OCI-LY1 (cell line): Measurements from ENCODE around the gene FSTL5.

Experiments
- H2AFZ ChIP-seq: fragments of 200-600 bp; sonication (generic), shearing (Covaris generic); 2 replicates; pipeline ENCODE4 v1.6.0; 2014; ENCODE audit warnings: antibody characterized with exemption, mild to moderate bottlenecking, low read length
- H3F3A ChIP-seq: fragments of 200-600 bp; sonication (generic), shearing (Covaris generic); 2 replicates; pipeline ENCODE4 v1.6.0; 2014; ENCODE audit warnings: mild to moderate bottlenecking, antibody characterized with exemption, low read length, moderate library complexity; ENCODE audit not compliant: insufficient read depth
- H3K27ac ChIP-seq: fragments of 200-600 bp; sonication (generic); 2 replicates; pipeline ENCODE4 v1.5.1; 2014; ENCODE audit warnings: low read length, mixed run types, mild to moderate bottlenecking, low read depth; ENCODE audit not compliant: poor library complexity, severe bottlenecking
- H3K27me3 ChIP-seq: fragments of 200-600 bp; sonication (generic); 2 replicates; pipeline ENCODE4 v1.6.0; 2014; ENCODE audit warnings: antibody characterized with exemption, mild to moderate bottlenecking, low read length, moderate library complexity; ENCODE audit not compliant: insufficient read depth
- H3K36me3 ChIP-seq: fragments of 200-600 bp; sonication (generic); 2 replicates; pipeline ENCODE4 v1.6.1; 2014; ENCODE audit warnings: mild to moderate bottlenecking, antibody characterized with exemption, low read length, moderate library complexity, mixed read lengths; ENCODE audit not compliant: insufficient read depth
- H3K4me1 ChIP-seq: fragments of 200-600 bp; sonication (generic); 2 replicates; pipeline ENCODE4 v1.5.1; 2014; ENCODE audit warnings: mild to moderate bottlenecking, low read length, moderate library complexity; ENCODE audit not compliant: insufficient read depth, severe bottlenecking
- H3K4me2 ChIP-seq: fragments of 200-600 bp; sonication (generic), shearing (Covaris generic); 2 replicates; pipeline ENCODE4 v1.6.1; 2014; ENCODE audit warnings: low read length
- H3K4me3 ChIP-seq: fragments of 200-600 bp; sonication (generic); 2 replicates; pipeline ENCODE4 v1.5.1; 2014; ENCODE audit warnings: low read length, low read depth, mild to moderate bottlenecking, mixed read lengths; ENCODE audit not compliant: poor library complexity, severe bottlenecking
- H3K79me2 ChIP-seq: fragments of 200-600 bp; shearing (Covaris generic); 2 replicates; pipeline ENCODE4 v1.6.1; 2016; ENCODE audit warnings: mixed run types, low read length, mixed read lengths; ENCODE audit not compliant: insufficient read depth
- H3K9ac ChIP-seq: fragments of 200-600 bp; sonication (generic), shearing (Covaris generic); 2 replicates; pipeline ENCODE4 v1.6.1; 2014; ENCODE audit warnings: mild to moderate bottlenecking, low read length, mixed read lengths
- H3K9me2 ChIP-seq: fragments of 200-600 bp; sonication (generic), shearing (Covaris generic); 2 replicates; pipeline ENCODE4 v1.6.1; 2014; ENCODE audit warnings: low read depth, mild to moderate bottlenecking, low read length, mixed read lengths
- H3K9me3 ChIP-seq: fragments of 200-600 bp; shearing (Covaris generic); 2 replicates; pipeline ENCODE4 v1.6.1; 2014; ENCODE audit warnings: low read length, mixed read lengths
- H4K20me1 ChIP-seq: fragments of 200-600 bp; sonication (generic), shearing (Covaris generic); 2 replicates; pipeline ENCODE4 v1.6.0; 2016; ENCODE audit warnings: mild to moderate bottlenecking, low read length; ENCODE audit not compliant: insufficient read depth
- CTCF ChIP-seq: fragments of 200-600 bp; sonication (generic), shearing (Covaris generic); IDR thresholded peaks from 2 replicates; pipeline ENCODE4 v1.5.1; 2017; ENCODE audit warnings: mild to moderate bottlenecking, antibody characterized with exemption, low read length, moderate library complexity, mixed read lengths
- EZH2 ChIP-seq: fragments of 200-600 bp; sonication (generic), shearing (Covaris generic); IDR thresholded peaks from 2 replicates; pipeline ENCODE4 v1.8.0; 2017; ENCODE audit warnings: borderline replicate concordance, mixed run types, mild to moderate bottlenecking, antibody characterized with exemption, low read length, moderate library complexity, mixed read lengths

FSTL5 gene

GRCh38 chr4:161680146-161680545 is 483.7 kb downstream of the FSTL5 start:
- no peak overlapping the region for H2AFZ ChIP-seq

DNA sequence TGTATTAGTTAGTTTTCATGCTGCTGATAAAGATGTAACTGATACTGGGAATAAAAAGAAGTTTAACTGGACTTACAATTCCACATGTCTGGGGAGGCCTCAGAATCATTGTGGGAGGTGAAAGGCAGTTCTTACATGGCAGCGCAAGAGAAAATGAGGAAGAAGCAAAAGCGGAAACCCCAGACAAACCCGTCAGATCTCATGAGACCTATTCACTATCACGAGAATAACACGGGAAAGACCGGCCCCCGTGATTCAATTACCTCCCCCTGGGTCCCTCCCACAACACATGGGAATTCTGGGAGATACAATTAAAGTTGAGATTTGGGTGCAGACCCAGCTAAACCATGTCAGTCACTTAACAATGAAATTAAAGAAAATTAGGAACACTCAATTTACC is 499.1 kb downstream of the FSTL5 start:
- Histone ChIP-seq H3K4me3 (no peak overlapping the region), H3K9me2 (no peaks in the 10 kb centered on the region), H3K27ac (no peak overlapping the region), H3K9ac (no peak overlapping the region), H2AFZ (no peak overlapping the region), H3K36me3 (no peaks in the 10 kb centered on the region), H3K4me2 (no peak overlapping the region), H3K27me3 (no peaks in the 10 kb centered on the region), H3K4me1 (no peaks in the 10 kb centered on the region), H3K79me2 (no peaks in the 10 kb centered on the region), H3K9me3 (no peaks in the 10 kb centered on the region), H4K20me1 (no peaks in the 10 kb centered on the region), H3F3A (no peaks in the 10 kb centered on the region)
- no peak for TF ChIP-seq EZH2
- TF ChIP-seq CTCF: no peak

More at GRCh38 chr4:161680146-161680545, 483.7 kb downstream of the FSTL5 start:
- no peaks in the 10 kb centered on the region for H3K4me1 ChIP-seq
- H3F3A ChIP-seq: no peaks in the 10 kb centered on the region
- TF ChIP-seq CTCF: no peak
- TF ChIP-seq EZH2: no peak
- H3K27ac ChIP-seq: no peak overlapping the region
- H3K9me3 ChIP-seq: no peaks in the 10 kb centered on the region
- H3K27me3 ChIP-seq: no peaks in the 10 kb centered on the region
- no peaks in the 10 kb centered on the region for H3K36me3 ChIP-seq
- no peak overlapping the region for H3K4me3 ChIP-seq
- H3K79me2 ChIP-seq: no peaks in the 10 kb centered on the region
- no peaks in the 10 kb centered on the region for H3K9me2 ChIP-seq
- no peak overlapping the region for H3K9ac ChIP-seq
- no peak overlapping the region for H3K4me2 ChIP-seq
- no peaks in the 10 kb centered on the region for H4K20me1 ChIP-seq

DNA sequence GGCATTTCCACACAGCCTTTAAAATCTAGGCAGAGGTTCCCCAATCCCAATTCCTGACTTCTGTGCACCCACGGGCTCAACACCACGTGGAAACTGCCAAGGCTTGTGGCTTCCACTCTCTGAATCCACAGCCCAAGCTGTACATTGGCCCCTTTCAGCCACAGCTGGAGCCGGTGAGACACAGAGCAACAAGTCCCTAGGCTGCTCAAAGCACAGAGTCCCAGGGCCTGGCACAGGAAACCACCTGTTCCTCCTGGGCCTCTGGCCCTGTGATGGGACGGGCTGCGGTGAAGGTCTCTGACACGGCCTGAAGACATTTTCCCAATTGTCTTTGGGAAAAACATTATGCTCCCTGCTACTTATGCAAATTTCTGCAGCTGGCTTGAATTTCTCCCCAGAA is 500.0 kb downstream of the FSTL5 start:
- Histone ChIP-seq H3K79me2 (no peaks in the 10 kb centered on the region), H3K9ac (no peak overlapping the region), H3K4me1 (no peaks in the 10 kb centered on the region), H3K9me3 (no peaks in the 10 kb centered on the region), H3K4me3 (no peak overlapping the region), H3F3A (no peaks in the 10 kb centered on the region), H3K27me3 (no peaks in the 10 kb centered on the region), H2AFZ (no peak overlapping the region), H3K27ac (no peak overlapping the region), H4K20me1 (no peaks in the 10 kb centered on the region), H3K9me2 (no peaks in the 10 kb centered on the region), H3K36me3 (no peaks in the 10 kb centered on the region), H3K4me2 (no peak overlapping the region)
- no peak for TF ChIP-seq CTCF
- TF ChIP-seq EZH2: no peak
